ENCODE data around the gene DNAH5.

- TF ChIP-seq POLR2A (IDR thresholded peaks at IDR 0.05) (no peak), CTCF (IDR thresholded peaks at IDR 0.05) (no peak)
Measured at GRCh38 chr5:13673511-13673910, 271.0 kb downstream of the DNAH5 start.
